Lung microvascular endothelial cell (primary cell): ENCODE measurements around the gene OTOG. TPM values are rescaled to one million over a fixed set of nuclear protein-coding genes. Genes with fewer than 3 reads are reported as not detected.

Experiments used
- DNase-seq, 2 donors: peaks; one replicate each; pipeline versions ENCODE4 v3.0.0 to v3.0.0-alpha.2; 2010; ENCODE audit warnings: low read depth in 2 of 2
- total RNA-seq: library from RNA; depleted of rRNA; stranded (reverse); fragments of >200 nt; gene quantifications from 2 replicates; pipeline ENCODE4 v1.2.1, GENCODE V29; 2014

Gene OTOG
- not detected in 2 replicates for total RNA-seq

GRCh38 chr11:17547051-17547577, at the start of gene OTOG:
OTOG (plus strand) TSS chr11:17547259; CDS start chr11:17547373, 114 bp downstream.
- DNase-seq: no peak

- DNase-seq: no peak
These were observed 49.0 kb upstream of the OTOG start for GRCh38 chr11:17498058-17498457.

GRCh38 chr11:17498475-17498874, 48.6 kb upstream of the OTOG start:
- peak; percentile 7 to 12 for DNase-seq

GRCh38 chr11:17500673-17501072, 46.4 kb upstream of the OTOG start:
- DNase-seq: no peak

GRCh38 chr11:17502630-17503029, 44.4 kb upstream of the OTOG start:
- no peak for DNase-seq

- DNase-seq: peak; percentile 74 to 82
These were observed 42.5 kb upstream of the OTOG start for GRCh38 chr11:17504330-17505107.

- no peak for DNase-seq
These were observed 41.9 kb upstream of the OTOG start for GRCh38 chr11:17505146-17505545.

GRCh38 chr11:17506314-17506713, 40.7 kb upstream of the OTOG start:
- DNase-seq: no peak

GRCh38 chr11:17506942-17507341, 40.1 kb upstream of the OTOG start:
- DNase-seq: no peak

- no peak for DNase-seq
These were observed 39.3 kb upstream of the OTOG start for GRCh38 chr11:17507773-17508172.

GRCh38 chr11:17508306-17508705, 38.8 kb upstream of the OTOG start:
- DNase-seq: no peak

- peak in 1 of 2 donors; percentile 40 for DNase-seq
These were observed 38.3 kb upstream of the OTOG start for GRCh38 chr11:17508791-17509190.

- DNase-seq: no peak
These were observed 36.4 kb upstream of the OTOG start for GRCh38 chr11:17510507-17511206.

GRCh38 chr11:17511571-17511970, 35.5 kb upstream of the OTOG start:
- DNase-seq: no peak

- DNase-seq: no peak
These were observed 35.0 kb upstream of the OTOG start for GRCh38 chr11:17512101-17512500.

- no peak for DNase-seq
These were observed 33.2 kb upstream of the OTOG start for GRCh38 chr11:17513853-17514252.

GRCh38 chr11:17514476-17514875, 32.6 kb upstream of the OTOG start:
- DNase-seq: no peak

- DNase-seq: no peak
These were observed 31.4 kb upstream of the OTOG start for GRCh38 chr11:17515443-17516176.

GRCh38 chr11:17516551-17517150, 30.4 kb upstream of the OTOG start:
- no peak for DNase-seq

- DNase-seq: no peak
These were observed 29.9 kb upstream of the OTOG start for GRCh38 chr11:17517186-17517585.

GRCh38 chr11:17518366-17518765, 28.7 kb upstream of the OTOG start:
- no peak for DNase-seq
